Activated CD4-positive, alpha-beta T cell treated with anti-CD3 and anti-CD28 coated beads for 4 hours (primary cell): Measurements from ENCODE around the gene SPATA6L.
"Not testable (repeated sequence)": the region's sequence is repeated elsewhere in the genome, so short reads cannot be mapped to it uniquely, and the experiment has no call there.

ENCODE experiments used
- DNase-seq, 2 donors: peaks; one replicate each; pipeline ENCODE4 v3.0.0-alpha.2; 2020

Gene SPATA6L

GRCh38 chr9:4674783-4675182, 8.5 kb upstream of the SPATA6L start:
- DNase-seq: no peak

GRCh38 chr9:4671737-4672136, 5.5 kb upstream of the SPATA6L start:
- no peak for DNase-seq

- no peak for DNase-seq
Observed at GRCh38 chr9:4670591-4670990, 4.3 kb upstream of the SPATA6L start.

GRCh38 chr9:4669890-4670289, 3.6 kb upstream of the SPATA6L start:
- DNase-seq: no peak

GRCh38 chr9:4668604-4669003, 2.3 kb upstream of the SPATA6L start:
- no peak for DNase-seq

GRCh38 chr9:4667681-4668080, 1.4 kb upstream of the SPATA6L start:
- no peak for DNase-seq

GRCh38 chr9:4665357-4665756, 923 bp downstream of the SPATA6L start:
- DNase-seq: no peak

GRCh38 chr9:4663956-4664355, 2.3 kb downstream of the SPATA6L start:
- DNase-seq: no peak

- DNase-seq: no peak
Observed at GRCh38 chr9:4662989-4663792, 3.1 kb downstream of the SPATA6L start.

- peak; percentile 67 to 75 for DNase-seq
Observed at GRCh38 chr9:4662108-4662988, 3.9 kb downstream of the SPATA6L start, which contains the start of gene PLPP6. TSS of gene PLPP6 (plus strand) at chr9:4662294. CDS start at chr9:4662376, 82 bp downstream.

GRCh38 chr9:4661611-4662010, 4.7 kb downstream of the SPATA6L start:
- peak in 1 of 2 donors; percentile 12 for DNase-seq

GRCh38 chr9:4661165-4661564, 5.1 kb downstream of the SPATA6L start:
- DNase-seq: no peak

- DNase-seq: not testable (repeated sequence)
Observed at GRCh38 chr9:4660665-4661064, 5.6 kb downstream of the SPATA6L start.

- DNase-seq: no peak
Observed at GRCh38 chr9:4657426-4658159, 8.7 kb downstream of the SPATA6L start.

- DNase-seq: no peak
Observed at GRCh38 chr9:4656621-4657020, 9.7 kb downstream of the SPATA6L start.

GRCh38 chr9:4656196-4656595, 10.1 kb downstream of the SPATA6L start:
- not testable (repeated sequence) for DNase-seq

- no peak for DNase-seq
Observed at GRCh38 chr9:4654538-4654937, 11.7 kb downstream of the SPATA6L start.

GRCh38 chr9:4654084-4654483, 12.2 kb downstream of the SPATA6L start:
- DNase-seq: no peak

GRCh38 chr9:4642351-4642750, 23.9 kb downstream of the SPATA6L start:
- DNase-seq: no peak

- peak; percentile 33 to 36 for DNase-seq
Observed at GRCh38 chr9:4640027-4640426, 26.3 kb downstream of the SPATA6L start.

GRCh38 chr9:4639420-4639819, 26.9 kb downstream of the SPATA6L start:
- no peak for DNase-seq

GRCh38 chr9:4638968-4639367, 27.3 kb downstream of the SPATA6L start:
- no peak for DNase-seq

GRCh38 chr9:4630836-4631235, 35.4 kb downstream of the SPATA6L start:
- DNase-seq: no peak
